HFF-Myc (cell line): ENCODE measurements around the gene MED23.

Experiments
- DNase-seq: peaks from one replicate; pipeline ENCODE4 v3.0.0-alpha.2; 2011; ENCODE audit warnings: low read depth; ENCODE audit errors: extremely low read depth
- H3K4me3 ChIP-seq: replicated peaks from 2 replicates; pipeline ENCODE4 v1.5.1; 2011; ENCODE audit warnings: low read depth, mild to moderate bottlenecking, control low read depth, low read length
- CTCF ChIP-seq: IDR thresholded peaks from 2 replicates; pipeline ENCODE4 v1.5.1; 2012; ENCODE audit warnings: mild to moderate bottlenecking, low read depth, low read length, control low read depth; ENCODE audit errors: missing control alignments

MED23 gene

GRCh38 chr6:131523988-131524673 lies 103.9 kb downstream of the MED23 start:
- DNase-seq = no peak
- TF ChIP-seq CTCF = no peak
- H3K4me3 ChIP-seq = no peak overlapping the region
